DND-41 (cell line): Measurements from ENCODE around the gene TRIP12.
A peak's percentile ranks its signal among the peaks of the same experiment; 100 is the strongest.
"Not testable (repeated sequence)": the region's sequence is repeated elsewhere in the genome, so short reads cannot be mapped to it uniquely, and the experiment has no call there.

Experiments
- ATAC-seq: fragments of 200-7000 bp; cut with Tn5 transposase; 3 replicates; pipeline ENCODE4 v1.9.1; 2021; ENCODE audit warnings: low read depth; ENCODE audit not compliant: insufficient read depth
- DNase-seq: peaks from one replicate; pipeline ENCODE4 v3.0.0-alpha.2; 2020
- H2AFZ ChIP-seq: 2 replicates; pipeline ENCODE4 v1.6.0; 2012; ENCODE audit warnings: low read depth, low read length
- H3K27ac ChIP-seq: 2 replicates; pipeline ENCODE4 v1.5.1; 2012; ENCODE audit warnings: low read length, inconsistent platforms
- H3K27me3 ChIP-seq: fragments of 200-600 bp; sonication (generic); 2 replicates; pipeline ENCODE4 v1.6.0; 2012; ENCODE audit warnings: low read length, mild to moderate bottlenecking, inconsistent platforms; ENCODE audit not compliant: insufficient read depth, poor library complexity
- H3K36me3 ChIP-seq: 2 replicates; pipeline ENCODE4 v1.5.1; 2012; ENCODE audit warnings: low read length, inconsistent platforms; ENCODE audit not compliant: insufficient read depth
- H3K4me1 ChIP-seq: 2 replicates; pipeline ENCODE4 v1.5.1; 2012; ENCODE audit warnings: mild to moderate bottlenecking, low read length; ENCODE audit not compliant: insufficient read depth
- H3K4me2 ChIP-seq: 2 replicates; pipeline ENCODE4 v1.6.0; 2012; ENCODE audit warnings: mild to moderate bottlenecking, moderate library complexity, low read length, inconsistent platforms; ENCODE audit not compliant: insufficient read depth
- H3K4me3 ChIP-seq, 2 experiments: fragments of 200-600 bp in 1 of 2; shearing (Covaris generic) in 1 of 2; 2 replicates each; pipeline ENCODE4 v1.5.1; 2012 to 2016; ENCODE audit warnings: inconsistent platforms in 2 of 2, low read length in 2 of 2, mild to moderate bottlenecking in 2 of 2, low read depth in 1 of 2, moderate library complexity in 1 of 2
- H3K79me2 ChIP-seq: 2 replicates; pipeline ENCODE4 v1.6.0; 2012; ENCODE audit warnings: low read length, inconsistent platforms; ENCODE audit not compliant: insufficient read depth
- H3K9ac ChIP-seq: 2 replicates; pipeline ENCODE4 v1.6.0; 2012; ENCODE audit warnings: low read depth, mild to moderate bottlenecking, inconsistent platforms, low read length, moderate library complexity
- H3K9me3 ChIP-seq: 2 replicates; pipeline ENCODE4 v1.5.1; 2012; ENCODE audit warnings: low read length, moderate library complexity, mild to moderate bottlenecking, inconsistent platforms; ENCODE audit not compliant: insufficient read depth, severe bottlenecking
- H4K20me1 ChIP-seq: 2 replicates; pipeline ENCODE4 v1.6.0; 2012; ENCODE audit warnings: low read length; ENCODE audit not compliant: insufficient read depth
- CTCF ChIP-seq: IDR thresholded peaks from 2 replicates; pipeline ENCODE4 v1.5.1; 2012; ENCODE audit warnings: borderline replicate concordance, low read length, moderate library complexity, mild to moderate bottlenecking; ENCODE audit not compliant: poor library complexity, severe bottlenecking; ENCODE audit errors: extremely low read depth
- EZH2 ChIP-seq: IDR thresholded peaks from 3 replicates; pipeline ENCODE4 v1.6.1; 2012; ENCODE audit warnings: borderline replicate concordance, low read depth, mild to moderate bottlenecking, moderate library complexity, low read length, inconsistent platforms; ENCODE audit not compliant: severe bottlenecking

Gene TRIP12

GRCh38 chr2:229927817-229928321 is 6.1 kb upstream of the TRIP12 start:
- Histone ChIP-seq H3K27ac (no peak overlapping the region), H4K20me1 (no peaks in the 10 kb centered on the region), H3K9me3 (no peaks in the 10 kb centered on the region), H3K9ac (no peak overlapping the region), H3K4me3 (no peak overlapping the region), H3K79me2 (peaks cover 27% of the 10 kb centered on the region), H3K4me1 (peaks cover 28% of the 10 kb centered on the region), H2AFZ (no peak overlapping the region), H3K27me3 (no peaks in the 10 kb centered on the region), H3K36me3 (no peaks in the 10 kb centered on the region), H3K4me2 (no peak overlapping the region)
- DNase-seq = no peak
- no peak for ATAC-seq
- TF ChIP-seq CTCF (no peak), EZH2 (no peak)

GRCh38 chr2:229925201-229925600 is 3.4 kb upstream of the TRIP12 start:
- Histone ChIP-seq H3K4me2 (no peak overlapping the region), H3K9ac (no peak overlapping the region), H3K4me3 (no peak overlapping the region), H3K27me3 (no peaks in the 10 kb centered on the region), H2AFZ (no peak overlapping the region; the same call in 1 of the 2 replicates), H3K9me3 (no peaks in the 10 kb centered on the region), H3K36me3 (no peaks in the 10 kb centered on the region), H3K79me2 (peaks cover 44% of the 10 kb centered on the region), H3K27ac (no peak overlapping the region), H3K4me1 (peaks cover 35% of the 10 kb centered on the region), H4K20me1 (peaks cover 5% of the 10 kb centered on the region; the same call in 1 of the 2 replicates)
- no peak for ATAC-seq
- no peak for DNase-seq
- TF ChIP-seq CTCF (no peak), EZH2 (no peak)

- not testable (repeated sequence) for DNase-seq, H3K4me3 ChIP-seq, H3K27ac ChIP-seq, H4K20me1 ChIP-seq, H3K36me3 ChIP-seq, H3K9ac ChIP-seq, H3K4me2 ChIP-seq, H2AFZ ChIP-seq, H3K27me3 ChIP-seq, ATAC-seq, H3K9me3 ChIP-seq
- peaks cover 49% of the 10 kb centered on the region for H3K79me2 ChIP-seq
- H3K4me1 ChIP-seq = peaks cover 42% of the 10 kb centered on the region
Measured at GRCh38 chr2:229924541-229924940, 2.7 kb upstream of the TRIP12 start.

GRCh38 chr2:229922449-229923386 is 909 bp upstream of the TRIP12 start, which contains the start of gene FBXO36:
Gene FBXO36 (plus strand): TSS chr2:229922503. CDS start chr2:229922514, 11 bp downstream.
- no peaks in the 10 kb centered on the region for H3K9me3 ChIP-seq
- TF ChIP-seq EZH2 (no peak), CTCF (no peak)
- ATAC-seq (peak; percentile 60), DNase-seq (peak; percentile 60)
- H3K79me2 ChIP-seq = peaks cover 67% of the 10 kb centered on the region
- peaks cover 9% of the 10 kb centered on the region; the same call in 1 of the 2 replicates for H4K20me1 ChIP-seq
- H3K4me2 ChIP-seq = peak within 1 kb of the TSS; percentile 92
- H3K4me1 ChIP-seq = peaks cover 46% of the 10 kb centered on the region
- H3K27ac ChIP-seq = peak within 1 kb of the TSS; percentile 93
- peak within 1 kb of the TSS; percentile 72 to 85 for H3K4me3 ChIP-seq
- H3K27me3 ChIP-seq = no peaks in the 10 kb centered on the region
- H3K36me3 ChIP-seq = peaks cover 5% of the 10 kb centered on the region
- H3K9ac ChIP-seq = peak within 1 kb of the TSS; percentile 92
- peak within 1 kb of the TSS; percentile 89 for H2AFZ ChIP-seq
